Heart right ventricle (tissue), 16 donors: ENCODE results near the gene DYNC1H1. TPM values are rescaled to one million over a fixed set of nuclear protein-coding genes. Genes with fewer than 3 reads are reported as not detected.

Source experiments
- ATAC-seq, 8 donors: fragments of 200-7000 bp; cut with Tn5 transposase; one replicate each; pipeline ENCODE4 v1.9.1; 2020; ENCODE audit warnings: mild to moderate bottlenecking in 8 of 8, moderate library complexity in 8 of 8, moderate number of reproducible peaks in 1 of 8
- DNase-seq, 2 donors: peaks; one replicate each; pipeline ENCODE4 v3.0.0-alpha.2; 2020
- H3K27ac ChIP-seq, 10 donors: fragments of 200-600 bp; sonication (generic) in 2 of 10; one replicate each; pipeline versions ENCODE4 v1.5.0 to v1.8.0; 2020 to 2022; ENCODE audit warnings: mild to moderate bottlenecking in 3 of 10
- H3K27me3 ChIP-seq, 7 donors: fragments of 200-600 bp; one replicate each; pipeline ENCODE4 v1.8.0; 2021 to 2022; ENCODE audit warnings: mild to moderate bottlenecking in 2 of 7
- H3K36me3 ChIP-seq, 9 donors: fragments of 200-600 bp; sonication (generic) in 1 of 9; one replicate each; pipeline versions ENCODE4 v1.5.0 to v1.8.0; 2020 to 2022; ENCODE audit warnings: mild to moderate bottlenecking in 2 of 9
- H3K4me1 ChIP-seq, 9 donors: fragments of 200-600 bp; sonication (generic) in 1 of 9; one replicate each; pipeline versions ENCODE4 v1.5.0 to v1.8.0; 2020 to 2022; ENCODE audit warnings: mild to moderate bottlenecking in 4 of 9
- H3K4me3 ChIP-seq, 10 donors: fragments of 200-600 bp; sonication (generic) in 2 of 10; one replicate each; pipeline versions ENCODE4 v1.5.0 to v1.8.0; 2020 to 2022; ENCODE audit warnings: mild to moderate bottlenecking in 7 of 10, moderate library complexity in 2 of 10
- H3K9me3 ChIP-seq, 11 donors: fragments of 200-600 bp in 10 of 11; sonication (generic) in 2 of 11; one replicate each; pipeline versions ENCODE4 v1.5.0 to v1.8.0; 2013 to 2022; ENCODE audit warnings: mild to moderate bottlenecking in 2 of 11, control low read depth in 1 of 11, moderate library complexity in 1 of 11
- CTCF ChIP-seq, 9 donors: fragments of 200-600 bp; sonication (generic) in 2 of 9; IDR thresholded peaks; one replicate each; pipeline versions ENCODE4 v1.5.0 to v1.8.0; 2021 to 2022; ENCODE audit warnings: antibody characterized with exemption in 9 of 9, mild to moderate bottlenecking in 5 of 9, moderate library complexity in 1 of 9
- WGBS, 2 donors: extraction: QIAGEN DNeasy Blood & Tissue Kit; methylation state at CpG; one replicate each; pipeline ENCODE4 v1.1.7; 2013; ENCODE audit warnings: inconsistent platforms in 1 of 2; 5-methylcytosine and 5-hydroxymethylcytosine counted together
- intact Hi-C, 10 donors: fragments of 100-400 bp; cut with DNase I; formaldehyde crosslinking; loops; one replicate each; pipeline versions ENCODE4 v1.11.1 to v1.14.2; 2022
- polyA plus RNA-seq, 2 donors: library from polyadenylated mRNA; stranded (reverse); fragments of 200-250 nt; gene quantifications; one replicate each; pipeline ENCODE4 v1.2.3, GENCODE V29; 2013
- total RNA-seq, 10 donors: library from RNA; stranded (reverse); fragmentation: NEBNext Ultra II Directional in 3 of 10; extraction: Animal tissue kit (Norgen Biotek cat#: 25700) in 3 of 10; gene quantifications; one replicate each; pipeline versions ENCODE4 v1.2.1 to v1.2.4, GENCODE V29; 2021 to 2023
- donor health status: Arrhythmogenic right ventricular cardiomyopathy.
- donor health status: ischemic (EF 13 %, LVEDD 7.1; RV severe dilation, severe dysfunction).
- donor health status: healthy with polysubstance abuse.
- donor health status: DM: no; HTN: yes; CAD: no.
- donor health status: DM: no; HTN: no; CAD: no.
- donor health status: ischemic (EF 25% LVEDD 6.9; RV normal size, moderate dysfunction).
- donor health status: ischemic (EF 25% LVEDD 5.7; RV mildly dilated, moderate dysfunction).
- donor health status: healthy.
- donor health status: DM: yes; HTN: yes; CAD: no.
- donor health status: Ischemic cardiomyopathy.
- donor health status: ischemic (EF 35%, LVEDD 5.7; RV mildly dilated, moderate dysfunction).
- donor health status: nonischemic (EF 11% LVEDD 7.7; RV severe dilation, severe dysfunction).
- donor health status: DM: yes; HTN: yes; CAD: no.
- donor health status: PGD.
- donor health status: ischemic (EF 29% LVEDD 5.4; RV normal size, mild dysfunction).
- donor health status: nonischemic (EF 23%, LVEDD 6.1; RV moderate dilation, normal function).

The DYNC1H1 gene
- total and polyA plus RNA-seq, 12 donors: 173 to 777 (median 618) TPM

- intact Hi-C loops: loop anchor here in 2 of 10 donors (5.0 kb wide), 1 partner anchor 34 kb away; no protein-coding TSS in a partner anchor
- Histone ChIP-seq H3K9me3 (no peaks in the 10 kb centered on the region), H3K36me3 (peaks cover 21 to 100% (median 99%) of the 10 kb centered on the region in 9 donors), H3K27ac (no peak overlapping the region), H3K27me3 (no peaks in the 10 kb centered on the region), H3K4me1 (no peaks in the 10 kb centered on the region), H3K4me3 (no peak overlapping the region)
- ATAC-seq (no peak), DNase-seq (no peak)
- no peak for TF ChIP-seq CTCF (IDR thresholded peaks at IDR 0.05)
- 95% methylated on average over 9 of the region's 9 CpGs for WGBS, 2 donors
These were observed 71.5 kb downstream of the DYNC1H1 start for GRCh38 chr14:102035914-102036313.

GRCh38 chr14:102037686-102038085 lies 73.3 kb downstream of the DYNC1H1 start:
- WGBS, 2 donors: 69 to 79% methylated on average over 1 of the region's 1 CpG
- ATAC-seq: no peak
- DNase-seq: no peak
- no peaks in the 10 kb centered on the region for H3K27me3 ChIP-seq
- intact Hi-C loops: loop anchor here in 2 of 10 donors (5.0 kb wide), 1 partner anchor 35 kb away; no protein-coding TSS in a partner anchor
- H3K4me1 ChIP-seq: peaks cover 0 to 1% (median 0%) of the 10 kb centered on the region in 9 donors
- H3K36me3 ChIP-seq: peaks cover 25 to 100% (median 100%) of the 10 kb centered on the region in 9 donors
- H3K9me3 ChIP-seq: no peaks in the 10 kb centered on the region
- H3K4me3 ChIP-seq: no peak overlapping the region
- no peak for TF ChIP-seq CTCF (IDR thresholded peaks at IDR 0.05)
- no peak overlapping the region for H3K27ac ChIP-seq

- Histone ChIP-seq H3K4me1 (peaks cover 0 to 14% (median 5%) of the 10 kb centered on the region in 9 donors), H3K27me3 (no peaks in the 10 kb centered on the region), H3K36me3 (peaks cover 24 to 100% (median 89%) of the 10 kb centered on the region in 9 donors), H3K4me3 (no peak overlapping the region), H3K27ac (no peak overlapping the region), H3K9me3 (no peaks in the 10 kb centered on the region)
- 94 to 96% methylated on average over 16 of the region's 16 CpGs for WGBS, 2 donors
- DNase-seq (no peak), ATAC-seq (no peak)
- intact Hi-C loops: loop anchor here in 2 of 10 donors (5.0 kb wide), 1 partner anchor 37 kb away; no protein-coding TSS in a partner anchor
- no peak for TF ChIP-seq CTCF (IDR thresholded peaks at IDR 0.05)
These were observed 74.8 kb downstream of the DYNC1H1 start for GRCh38 chr14:102039157-102039556.

GRCh38 chr14:102040153-102040552 lies 75.8 kb downstream of the DYNC1H1 start:
- H3K27ac ChIP-seq: no peak overlapping the region
- peaks cover 28 to 100% (median 89%) of the 10 kb centered on the region in 9 donors for H3K36me3 ChIP-seq
- ATAC-seq: no peak
- peaks cover 0 to 24% (median 13%) of the 10 kb centered on the region in 9 donors for H3K4me1 ChIP-seq
- H3K27me3 ChIP-seq: no peaks in the 10 kb centered on the region
- no peaks in the 10 kb centered on the region for H3K9me3 ChIP-seq
- no peak overlapping the region for H3K4me3 ChIP-seq
- no peak for DNase-seq
- no peak for TF ChIP-seq CTCF (IDR thresholded peaks at IDR 0.05)
- intact Hi-C loops: loop anchor here in 6 of 10 donors (5.0 to 10.0 kb wide), 5 partner anchors 48 to 333 kb away; partner anchors contain the start of gene ZNF839 (in 2 of the 6)
- WGBS, 2 donors: 85 to 88% methylated on average over 13 of the region's 13 CpGs
